ENCODE data around the gene PGLYRP4.

The PGLYRP4 gene

GRCh38 chr1:153341431-153341934, 7.2 kb downstream of the PGLYRP4 start:
- Histone ChIP-seq H4K20me1 (ENCODE audit: insufficient read depth, low read length) (0 out of 2 replicates have a peak, but pooled peaks cover 3% of the 10 kb centered on the region), H3K9me3 (ENCODE audit: insufficient read depth, low read length, severe bottlenecking) (no peaks in the 10 kb centered on the region), H3K4me1 (ENCODE audit: insufficient read depth, low read length) (no peaks in the 10 kb centered on the region), H3K36me3 (ENCODE audit: insufficient read depth, low read length) (no peaks in the 10 kb centered on the region), H3K27ac (ENCODE audit: low read length) (no peak overlapping the region), H3K4me2 (ENCODE audit: insufficient read depth, low read length) (no peak overlapping the region), H2AFZ (ENCODE audit: low read depth, low read length) (no peak overlapping the region), H3K79me2 (ENCODE audit: insufficient read depth, low read length) (no peaks in the 10 kb centered on the region), H3K4me3 (ENCODE audit: low read depth in 1 of 2, low read length in 2 of 2) (no peak overlapping the region), H3K9ac (ENCODE audit: low read depth, low read length) (no peak overlapping the region), H3K27me3 (ENCODE audit: insufficient read depth, low read length, poor library complexity) (peaks cover 37% of the 10 kb centered on the region)
- TF ChIP-seq EZH2 (IDR thresholded peaks at IDR 0.05; ENCODE audit: borderline replicate concordance, low read depth, low read length, severe bottlenecking) (no peak), CTCF (IDR thresholded peaks at IDR 0.05; ENCODE audit: borderline replicate concordance, extremely low read depth, low read length, poor library complexity, severe bottlenecking) (no peak)
- ATAC-seq (ENCODE audit: insufficient read depth, low read depth): no peak
- DNase-seq: no peak

GRCh38 chr1:153340356-153340755, 8.3 kb downstream of the PGLYRP4 start:
- TF ChIP-seq CTCF (IDR thresholded peaks at IDR 0.05; ENCODE audit: borderline replicate concordance, extremely low read depth, low read length, poor library complexity, severe bottlenecking) (no peak), EZH2 (IDR thresholded peaks at IDR 0.05; ENCODE audit: borderline replicate concordance, low read depth, low read length, severe bottlenecking) (no peak)
- Histone ChIP-seq H3K27ac (ENCODE audit: low read length) (no peak overlapping the region), H2AFZ (ENCODE audit: low read depth, low read length) (no peak overlapping the region), H3K27me3 (ENCODE audit: insufficient read depth, low read length, poor library complexity) (peaks cover 28% of the 10 kb centered on the region), H4K20me1 (ENCODE audit: insufficient read depth, low read length) (0 out of 2 replicates have a peak, but pooled peaks cover 3% of the 10 kb centered on the region), H3K36me3 (ENCODE audit: insufficient read depth, low read length) (no peaks in the 10 kb centered on the region), H3K9me3 (ENCODE audit: insufficient read depth, low read length, severe bottlenecking) (no peaks in the 10 kb centered on the region), H3K9ac (ENCODE audit: low read depth, low read length) (no peak overlapping the region), H3K4me2 (ENCODE audit: insufficient read depth, low read length) (no peak overlapping the region), H3K79me2 (ENCODE audit: insufficient read depth, low read length) (no peaks in the 10 kb centered on the region), H3K4me1 (ENCODE audit: insufficient read depth, low read length) (no peaks in the 10 kb centered on the region), H3K4me3 (ENCODE audit: low read depth in 1 of 2, low read length in 2 of 2) (no peak overlapping the region)
- no peak for ATAC-seq (ENCODE audit: insufficient read depth, low read depth)
- no peak for DNase-seq

GRCh38 chr1:153339802-153340201, 8.8 kb downstream of the PGLYRP4 start:
- H3K4me1 ChIP-seq (ENCODE audit: insufficient read depth, low read length): no peaks in the 10 kb centered on the region
- no peak overlapping the region for H3K9ac ChIP-seq (ENCODE audit: low read depth, low read length)
- no peak for TF ChIP-seq CTCF (IDR thresholded peaks at IDR 0.05; ENCODE audit: borderline replicate concordance, extremely low read depth, low read length, poor library complexity, severe bottlenecking)
- no peak for TF ChIP-seq EZH2 (IDR thresholded peaks at IDR 0.05; ENCODE audit: borderline replicate concordance, low read depth, low read length, severe bottlenecking)
- no peak overlapping the region for H3K4me3 ChIP-seq (ENCODE audit: low read depth in 1 of 2, low read length in 2 of 2)
- H2AFZ ChIP-seq (ENCODE audit: low read depth, low read length): no peak overlapping the region
- 0 out of 2 replicates have a peak, but pooled peaks cover 3% of the 10 kb centered on the region for H4K20me1 ChIP-seq (ENCODE audit: insufficient read depth, low read length)
- H3K27ac ChIP-seq (ENCODE audit: low read length): no peak overlapping the region
- no peak overlapping the region for H3K4me2 ChIP-seq (ENCODE audit: insufficient read depth, low read length)
- H3K79me2 ChIP-seq (ENCODE audit: insufficient read depth, low read length): no peaks in the 10 kb centered on the region
- DNase-seq (peak; percentile 26), ATAC-seq (ENCODE audit: insufficient read depth, low read depth) (peak; percentile 77)
- peaks cover 23% of the 10 kb centered on the region for H3K27me3 ChIP-seq (ENCODE audit: insufficient read depth, low read length, poor library complexity)
- H3K36me3 ChIP-seq (ENCODE audit: insufficient read depth, low read length): no peaks in the 10 kb centered on the region
- no peaks in the 10 kb centered on the region for H3K9me3 ChIP-seq (ENCODE audit: insufficient read depth, low read length, severe bottlenecking)
